WTC11 (cell line): ENCODE data around the gene PTPRC. TPM values are rescaled to one million over a fixed set of nuclear protein-coding genes. Genes with fewer than 3 reads are reported as not detected.

ENCODE experiments used
- ATAC-seq: fragments of 200-7000 bp; cut with Tn5 transposase; 2 replicates; pipeline ENCODE4 v1.10.0; 2021; ENCODE audit warnings: mild to moderate bottlenecking, moderate library complexity
- CTCF ChIA-PET: fragments of 300-600 bp; sonication (Branson Sonifier 250); formaldehyde crosslinking; loops from one replicate; lab custom pipeline; 2021; ENCODE audit warnings: antibody characterized with exemption; lab: Charles Lee
- POLR2A ChIA-PET: fragments of 350-600 bp; sonication (Branson Sonifier 250); formaldehyde crosslinking; loops from one replicate; lab custom pipeline; 2021; ENCODE audit warnings: antibody characterized with exemption; lab: Charles Lee
- DNase-seq: peaks from one replicate; pipeline ENCODE4 v3.0.0; 2021; ENCODE audit warnings: low spot score
- H3K27ac Mint-ChIP-seq: 2 replicates; pipeline ENCODE4 v1.8.0; 2021; ENCODE audit warnings: mixed read lengths
- H3K27me3 Mint-ChIP-seq: 2 replicates; pipeline ENCODE4 v1.8.0; 2021; ENCODE audit warnings: low read depth, mild to moderate bottlenecking, moderate library complexity, mixed read lengths
- H3K36me3 Mint-ChIP-seq: 2 replicates; pipeline ENCODE4 v1.8.0; 2021; ENCODE audit warnings: mixed read lengths
- H3K4me1 Mint-ChIP-seq: 2 replicates; pipeline ENCODE4 v1.8.0; 2022; ENCODE audit warnings: mixed read lengths
- H3K4me3 Mint-ChIP-seq: 2 replicates; pipeline ENCODE4 v1.8.0; 2021; ENCODE audit warnings: mild to moderate bottlenecking, moderate library complexity, mixed read lengths
- H3K9me3 Mint-ChIP-seq: 2 replicates; pipeline ENCODE4 v1.8.0; 2021; ENCODE audit warnings: mixed read lengths
- ATF1 ChIP-seq: sonication (generic); formaldehyde crosslinking; IDR thresholded peaks from 2 replicates; pipeline ENCODE4 v1.8.1; 2023; ENCODE audit warnings: mild to moderate bottlenecking, moderate library complexity, missing genetic modification reagents
- CREM ChIP-seq: sonication (generic); formaldehyde crosslinking; IDR thresholded peaks from 2 replicates; pipeline ENCODE4 v1.8.1; 2022; ENCODE audit warnings: mild to moderate bottlenecking, missing genetic modification reagents, moderate library complexity
- ELF4 ChIP-seq: sonication (generic); formaldehyde crosslinking; IDR thresholded peaks from 2 replicates; pipeline ENCODE4 v1.8.1; 2022; ENCODE audit warnings: low read depth, mild to moderate bottlenecking, moderate library complexity, missing genetic modification reagents
- EMX1 ChIP-seq: fragments of 250-450 bp; sonication (Bioruptor Pico); IDR thresholded peaks from 2 replicates; pipeline ENCODE4 v1.8.0; 2021; ENCODE audit warnings: mild to moderate bottlenecking
- GABPB1 ChIP-seq: sonication (generic); formaldehyde crosslinking; IDR thresholded peaks from 2 replicates; pipeline ENCODE4 v1.8.1; 2023; ENCODE audit warnings: mild to moderate bottlenecking, missing genetic modification reagents
- HMGXB4 ChIP-seq: sonication (generic); formaldehyde crosslinking; IDR thresholded peaks from 2 replicates; pipeline ENCODE4 v1.8.1; 2023; ENCODE audit warnings: mild to moderate bottlenecking, moderate library complexity, missing genetic modification reagents
- JUN ChIP-seq: sonication (generic); formaldehyde crosslinking; IDR thresholded peaks from 2 replicates; pipeline ENCODE4 v1.8.0; 2023; ENCODE audit warnings: mild to moderate bottlenecking, missing genetic modification reagents
- KAT7 ChIP-seq: sonication (generic); formaldehyde crosslinking; IDR thresholded peaks from 2 replicates; pipeline ENCODE4 v1.8.1; 2023; ENCODE audit warnings: missing genetic modification reagents, mild to moderate bottlenecking, borderline replicate concordance
- MYBL2 ChIP-seq: sonication (generic); formaldehyde crosslinking; IDR thresholded peaks from 2 replicates; pipeline ENCODE4 v1.8.1; 2023; ENCODE audit warnings: mild to moderate bottlenecking, moderate library complexity, missing genetic modification reagents
- RORB ChIP-seq: fragments of 250-450 bp; sonication (Bioruptor Pico); IDR thresholded peaks from 2 replicates; pipeline ENCODE4 v1.9.0; 2021; ENCODE audit warnings: mild to moderate bottlenecking
- SOX15 ChIP-seq: fragments of 250-450 bp; sonication (Bioruptor Pico); IDR thresholded peaks from 2 replicates; pipeline ENCODE4 v1.9.0; 2021; ENCODE audit warnings: mild to moderate bottlenecking
- TEAD1 ChIP-seq: sonication (generic); formaldehyde crosslinking; IDR thresholded peaks from 2 replicates; pipeline ENCODE4 v1.8.0; 2022; ENCODE audit warnings: mild to moderate bottlenecking, missing genetic modification reagents
- ZNF121 ChIP-seq: sonication (generic); formaldehyde crosslinking; IDR thresholded peaks from 2 replicates; pipeline ENCODE4 v1.8.0; 2023; ENCODE audit warnings: missing genetic modification reagents
- ZNF317 ChIP-seq: sonication (generic); formaldehyde crosslinking; IDR thresholded peaks from 2 replicates; pipeline ENCODE4 v1.8.1; 2023; ENCODE audit warnings: low read depth, mild to moderate bottlenecking, moderate library complexity, missing genetic modification reagents, borderline replicate concordance
- total RNA-seq: library from RNA; stranded (reverse); gene quantifications from 3 replicates; pipeline ENCODE4 v1.2.3, GENCODE V29; 2021
- TF ChIP-seq, protein P1 (sequence below): sonication (generic); formaldehyde crosslinking; IDR thresholded peaks from 2 replicates; pipeline ENCODE4 v1.8.1; 2023; ENCODE audit warnings: mild to moderate bottlenecking, missing genetic modification reagents, moderate library complexity
- TF ChIP-seq, protein P2 (sequence below): sonication (generic); formaldehyde crosslinking; IDR thresholded peaks from 2 replicates; pipeline ENCODE4 v1.8.1; 2023; ENCODE audit warnings: mild to moderate bottlenecking, missing genetic modification reagents
- TF ChIP-seq, protein P3 (sequence below): sonication (generic); formaldehyde crosslinking; IDR thresholded peaks from 2 replicates; pipeline ENCODE4 v1.8.1; 2022; ENCODE audit warnings: low read depth, missing genetic modification reagents, borderline replicate concordance
- TF ChIP-seq, protein P4 (sequence below): sonication (generic); formaldehyde crosslinking; conservative IDR thresholded peaks from 2 replicates; pipeline ENCODE4 v1.8.1; 2023; ENCODE audit warnings: mild to moderate bottlenecking, low read depth, missing genetic modification reagents, moderate library complexity
- TF ChIP-seq, protein P5 (sequence below): fragments of 250-450 bp; sonication (Bioruptor Pico); IDR thresholded peaks from 2 replicates; pipeline ENCODE4 v2.1.2; 2022; ENCODE audit warnings: mild to moderate bottlenecking, moderate library complexity
- TF ChIP-seq, protein P6 (sequence below): fragments of 250-450 bp; sonication (Bioruptor Pico); IDR thresholded peaks from 2 replicates; pipeline ENCODE4 v1.9.0; 2021; ENCODE audit warnings: mild to moderate bottlenecking

PTPRC gene
- total RNA-seq, 1 experiment from 2014 or later = 1.4 TPM

DNA sequence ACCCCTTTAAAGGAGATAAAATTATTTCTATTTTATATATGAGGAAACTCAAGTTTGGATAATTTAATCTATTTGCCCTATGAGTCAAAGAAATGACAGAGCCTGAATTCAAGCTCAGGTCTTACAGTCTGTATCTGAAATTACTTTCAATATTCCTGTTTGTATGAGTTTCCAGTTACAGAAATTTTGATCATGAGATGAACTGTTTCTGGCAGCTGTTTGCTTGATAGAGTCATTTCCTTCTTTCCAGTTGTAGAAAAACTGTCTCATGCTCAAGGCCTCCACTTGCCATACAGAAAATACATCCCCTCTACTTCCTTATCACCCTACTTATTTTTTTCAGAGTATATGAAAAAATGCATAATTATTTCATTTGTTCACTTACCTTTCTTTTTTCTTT is 87.6 kb downstream of the PTPRC start:
- ChIA-PET CTCF (no interaction called here), POLR2A (no interaction called here)
- no peak for ATAC-seq

GRCh38 chr1:198729195-198729863 is 90.5 kb downstream of the PTPRC start:
- Mint-ChIP-seq H3K9me3 (no peaks in the 10 kb centered on the region), H3K36me3 (no peaks in the 10 kb centered on the region), H3K27ac (no peak overlapping the region), H3K4me3 (no peak overlapping the region), H3K27me3 (peaks cover 2% of the 10 kb centered on the region; the same call in 1 of the 2 replicates), H3K4me1 (peaks cover 29% of the 10 kb centered on the region)
- POLR2A ChIA-PET = no interaction called here
- no peak for ATAC-seq
- CTCF ChIA-PET = no interaction called here
- DNase-seq = no peak
- TF ChIP-seq ATF1 (CRISPR knock-in tag) = no peak
- TF ChIP-seq, protein P1, sequence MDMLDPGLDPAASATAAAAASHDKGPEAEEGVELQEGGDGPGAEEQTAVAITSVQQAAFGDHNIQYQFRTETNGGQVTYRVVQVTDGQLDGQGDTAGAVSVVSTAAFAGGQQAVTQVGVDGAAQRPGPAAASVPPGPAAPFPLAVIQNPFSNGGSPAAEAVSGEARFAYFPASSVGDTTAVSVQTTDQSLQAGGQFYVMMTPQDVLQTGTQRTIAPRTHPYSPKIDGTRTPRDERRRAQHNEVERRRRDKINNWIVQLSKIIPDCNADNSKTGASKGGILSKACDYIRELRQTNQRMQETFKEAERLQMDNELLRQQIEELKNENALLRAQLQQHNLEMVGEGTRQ (CRISPR knock-in tag) = no peak
- no peak for TF ChIP-seq EMX1
- no peak for TF ChIP-seq HMGXB4
- no peak for TF ChIP-seq ZNF121 (CRISPR knock-in tag)
- TF ChIP-seq RORB (CRISPR knock-in tag) = no peak
- TF ChIP-seq, protein P2, sequence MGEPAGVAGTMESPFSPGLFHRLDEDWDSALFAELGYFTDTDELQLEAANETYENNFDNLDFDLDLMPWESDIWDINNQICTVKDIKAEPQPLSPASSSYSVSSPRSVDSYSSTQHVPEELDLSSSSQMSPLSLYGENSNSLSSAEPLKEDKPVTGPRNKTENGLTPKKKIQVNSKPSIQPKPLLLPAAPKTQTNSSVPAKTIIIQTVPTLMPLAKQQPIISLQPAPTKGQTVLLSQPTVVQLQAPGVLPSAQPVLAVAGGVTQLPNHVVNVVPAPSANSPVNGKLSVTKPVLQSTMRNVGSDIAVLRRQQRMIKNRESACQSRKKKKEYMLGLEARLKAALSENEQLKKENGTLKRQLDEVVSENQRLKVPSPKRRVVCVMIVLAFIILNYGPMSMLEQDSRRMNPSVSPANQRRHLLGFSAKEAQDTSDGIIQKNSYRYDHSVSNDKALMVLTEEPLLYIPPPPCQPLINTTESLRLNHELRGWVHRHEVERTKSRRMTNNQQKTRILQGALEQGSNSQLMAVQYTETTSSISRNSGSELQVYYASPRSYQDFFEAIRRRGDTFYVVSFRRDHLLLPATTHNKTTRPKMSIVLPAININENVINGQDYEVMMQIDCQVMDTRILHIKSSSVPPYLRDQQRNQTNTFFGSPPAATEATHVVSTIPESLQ (CRISPR knock-in tag) = no peak

More for the DNA sequence above, 87.6 kb downstream of the PTPRC start:
- DNase-seq = no peak
- no peak overlapping the region for H3K27ac Mint-ChIP-seq
- no peak overlapping the region for H3K4me3 Mint-ChIP-seq
- peaks cover 32% of the 10 kb centered on the region for H3K4me1 Mint-ChIP-seq
- no peaks in the 10 kb centered on the region for H3K36me3 Mint-ChIP-seq
- no peak for TF ChIP-seq TEAD1 (CRISPR knock-in tag)
- TF ChIP-seq, protein P3, sequence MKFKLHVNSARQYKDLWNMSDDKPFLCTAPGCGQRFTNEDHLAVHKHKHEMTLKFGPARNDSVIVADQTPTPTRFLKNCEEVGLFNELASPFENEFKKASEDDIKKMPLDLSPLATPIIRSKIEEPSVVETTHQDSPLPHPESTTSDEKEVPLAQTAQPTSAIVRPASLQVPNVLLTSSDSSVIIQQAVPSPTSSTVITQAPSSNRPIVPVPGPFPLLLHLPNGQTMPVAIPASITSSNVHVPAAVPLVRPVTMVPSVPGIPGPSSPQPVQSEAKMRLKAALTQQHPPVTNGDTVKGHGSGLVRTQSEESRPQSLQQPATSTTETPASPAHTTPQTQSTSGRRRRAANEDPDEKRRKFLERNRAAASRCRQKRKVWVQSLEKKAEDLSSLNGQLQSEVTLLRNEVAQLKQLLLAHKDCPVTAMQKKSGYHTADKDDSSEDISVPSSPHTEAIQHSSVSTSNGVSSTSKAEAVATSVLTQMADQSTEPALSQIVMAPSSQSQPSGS = no peak
- TF ChIP-seq, protein P4, sequence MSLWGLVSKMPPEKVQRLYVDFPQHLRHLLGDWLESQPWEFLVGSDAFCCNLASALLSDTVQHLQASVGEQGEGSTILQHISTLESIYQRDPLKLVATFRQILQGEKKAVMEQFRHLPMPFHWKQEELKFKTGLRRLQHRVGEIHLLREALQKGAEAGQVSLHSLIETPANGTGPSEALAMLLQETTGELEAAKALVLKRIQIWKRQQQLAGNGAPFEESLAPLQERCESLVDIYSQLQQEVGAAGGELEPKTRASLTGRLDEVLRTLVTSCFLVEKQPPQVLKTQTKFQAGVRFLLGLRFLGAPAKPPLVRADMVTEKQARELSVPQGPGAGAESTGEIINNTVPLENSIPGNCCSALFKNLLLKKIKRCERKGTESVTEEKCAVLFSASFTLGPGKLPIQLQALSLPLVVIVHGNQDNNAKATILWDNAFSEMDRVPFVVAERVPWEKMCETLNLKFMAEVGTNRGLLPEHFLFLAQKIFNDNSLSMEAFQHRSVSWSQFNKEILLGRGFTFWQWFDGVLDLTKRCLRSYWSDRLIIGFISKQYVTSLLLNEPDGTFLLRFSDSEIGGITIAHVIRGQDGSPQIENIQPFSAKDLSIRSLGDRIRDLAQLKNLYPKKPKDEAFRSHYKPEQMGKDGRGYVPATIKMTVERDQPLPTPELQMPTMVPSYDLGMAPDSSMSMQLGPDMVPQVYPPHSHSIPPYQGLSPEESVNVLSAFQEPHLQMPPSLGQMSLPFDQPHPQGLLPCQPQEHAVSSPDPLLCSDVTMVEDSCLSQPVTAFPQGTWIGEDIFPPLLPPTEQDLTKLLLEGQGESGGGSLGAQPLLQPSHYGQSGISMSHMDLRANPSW = no peak
- TF ChIP-seq MYBL2 (CRISPR knock-in tag) = no peak
- TF ChIP-seq KAT7 (CRISPR knock-in tag) = no peak
- TF ChIP-seq HMGXB4 = no peak
- TF ChIP-seq, protein P5, sequence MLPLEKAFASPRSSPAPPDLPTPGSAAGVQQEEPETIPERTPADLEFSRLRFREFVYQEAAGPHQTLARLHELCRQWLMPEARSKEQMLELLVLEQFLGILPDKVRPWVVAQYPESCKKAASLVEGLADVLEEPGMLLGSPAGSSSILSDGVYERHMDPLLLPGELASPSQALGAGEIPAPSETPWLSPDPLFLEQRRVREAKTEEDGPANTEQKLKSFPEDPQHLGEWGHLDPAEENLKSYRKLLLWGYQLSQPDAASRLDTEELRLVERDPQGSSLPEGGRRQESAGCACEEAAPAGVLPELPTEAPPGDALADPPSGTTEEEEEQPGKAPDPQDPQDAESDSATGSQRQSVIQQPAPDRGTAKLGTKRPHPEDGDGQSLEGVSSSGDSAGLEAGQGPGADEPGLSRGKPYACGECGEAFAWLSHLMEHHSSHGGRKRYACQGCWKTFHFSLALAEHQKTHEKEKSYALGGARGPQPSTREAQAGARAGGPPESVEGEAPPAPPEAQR (CRISPR knock-in tag) = no peak
- TF ChIP-seq CREM = no peak
- no peak for TF ChIP-seq ZNF317 (CRISPR knock-in tag)
- TF ChIP-seq GABPB1 = no peak
- TF ChIP-seq, protein P6, sequence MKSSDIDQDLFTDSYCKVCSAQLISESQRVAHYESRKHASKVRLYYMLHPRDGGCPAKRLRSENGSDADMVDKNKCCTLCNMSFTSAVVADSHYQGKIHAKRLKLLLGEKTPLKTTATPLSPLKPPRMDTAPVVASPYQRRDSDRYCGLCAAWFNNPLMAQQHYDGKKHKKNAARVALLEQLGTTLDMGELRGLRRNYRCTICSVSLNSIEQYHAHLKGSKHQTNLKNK (CRISPR knock-in tag) = no peak
- TF ChIP-seq SOX15 (CRISPR knock-in tag) = no peak
- no peak for TF ChIP-seq JUN
- TF ChIP-seq RORB (CRISPR knock-in tag) = no peak
- no peak for TF ChIP-seq ELF4
- H3K27me3 Mint-ChIP-seq = peaks cover 2% of the 10 kb centered on the region; the same call in 1 of the 2 replicates
- H3K9me3 Mint-ChIP-seq = no peaks in the 10 kb centered on the region
